DOHH2 (cell line): ENCODE results near the gene FOXN1.

Experiments
- EZH2phosphoT487 ChIP-seq: fragments of 200-600 bp; sonication (generic); IDR thresholded peaks from 2 replicates; pipeline ENCODE4 v1.6.1; 2017; ENCODE audit warnings: borderline replicate concordance, mild to moderate bottlenecking, antibody characterized with exemption, low read length, moderate library complexity, mixed read lengths
- TF ChIP-seq, protein P1 (sequence below): fragments of 200-600 bp; sonication (generic); IDR thresholded peaks from one replicate; pipeline ENCODE4 v1.5.1; 2014; ENCODE audit warnings: antibody characterized with exemption, mild to moderate bottlenecking, low read depth, low read length; ENCODE audit not compliant: poor library complexity, severe bottlenecking

DNA sequence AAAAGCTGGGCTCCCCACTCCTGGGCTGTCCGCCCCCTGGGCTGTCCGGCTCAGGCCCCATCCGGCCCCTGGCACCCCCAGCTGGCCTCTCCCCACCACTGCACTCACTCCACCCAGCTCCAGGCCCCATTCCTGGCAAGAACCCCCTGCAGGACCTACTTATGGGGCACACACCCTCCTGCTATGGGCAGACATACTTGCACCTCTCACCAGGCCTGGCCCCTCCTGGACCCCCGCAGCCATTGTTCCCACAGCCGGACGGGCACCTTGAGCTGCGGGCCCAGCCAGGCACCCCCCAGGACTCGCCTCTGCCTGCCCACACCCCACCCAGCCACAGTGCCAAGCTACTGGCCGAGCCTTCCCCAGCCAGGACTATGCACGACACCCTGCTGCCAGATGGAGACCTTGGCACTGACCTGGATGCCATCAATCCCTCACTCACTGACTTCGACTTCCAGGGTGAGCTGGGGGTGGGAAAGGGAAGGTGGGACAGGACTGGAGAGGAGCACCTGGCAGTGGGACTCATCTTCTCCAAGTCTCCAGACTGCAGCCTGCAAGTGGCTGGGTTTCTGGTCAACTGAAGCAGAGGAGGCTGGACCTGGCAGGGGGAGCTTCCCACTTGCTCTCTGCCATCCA is 28.7 kb downstream of the FOXN1 start:
- TF ChIP-seq, protein P1, sequence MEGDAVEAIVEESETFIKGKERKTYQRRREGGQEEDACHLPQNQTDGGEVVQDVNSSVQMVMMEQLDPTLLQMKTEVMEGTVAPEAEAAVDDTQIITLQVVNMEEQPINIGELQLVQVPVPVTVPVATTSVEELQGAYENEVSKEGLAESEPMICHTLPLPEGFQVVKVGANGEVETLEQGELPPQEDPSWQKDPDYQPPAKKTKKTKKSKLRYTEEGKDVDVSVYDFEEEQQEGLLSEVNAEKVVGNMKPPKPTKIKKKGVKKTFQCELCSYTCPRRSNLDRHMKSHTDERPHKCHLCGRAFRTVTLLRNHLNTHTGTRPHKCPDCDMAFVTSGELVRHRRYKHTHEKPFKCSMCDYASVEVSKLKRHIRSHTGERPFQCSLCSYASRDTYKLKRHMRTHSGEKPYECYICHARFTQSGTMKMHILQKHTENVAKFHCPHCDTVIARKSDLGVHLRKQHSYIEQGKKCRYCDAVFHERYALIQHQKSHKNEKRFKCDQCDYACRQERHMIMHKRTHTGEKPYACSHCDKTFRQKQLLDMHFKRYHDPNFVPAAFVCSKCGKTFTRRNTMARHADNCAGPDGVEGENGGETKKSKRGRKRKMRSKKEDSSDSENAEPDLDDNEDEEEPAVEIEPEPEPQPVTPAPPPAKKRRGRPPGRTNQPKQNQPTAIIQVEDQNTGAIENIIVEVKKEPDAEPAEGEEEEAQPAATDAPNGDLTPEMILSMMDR = no peak
- no peak for TF ChIP-seq EZH2phosphoT487
